ENCODE results near the gene DNAJC15. TPM values are rescaled to one million over a fixed set of nuclear protein-coding genes. Genes with fewer than 3 reads are reported as not detected.
A peak's percentile ranks its signal among the peaks of the same experiment; 100 is the strongest.

DNAJC15 gene
- total RNA-seq, 1 experiment from 2014 or later: 10.8 TPM

DNA sequence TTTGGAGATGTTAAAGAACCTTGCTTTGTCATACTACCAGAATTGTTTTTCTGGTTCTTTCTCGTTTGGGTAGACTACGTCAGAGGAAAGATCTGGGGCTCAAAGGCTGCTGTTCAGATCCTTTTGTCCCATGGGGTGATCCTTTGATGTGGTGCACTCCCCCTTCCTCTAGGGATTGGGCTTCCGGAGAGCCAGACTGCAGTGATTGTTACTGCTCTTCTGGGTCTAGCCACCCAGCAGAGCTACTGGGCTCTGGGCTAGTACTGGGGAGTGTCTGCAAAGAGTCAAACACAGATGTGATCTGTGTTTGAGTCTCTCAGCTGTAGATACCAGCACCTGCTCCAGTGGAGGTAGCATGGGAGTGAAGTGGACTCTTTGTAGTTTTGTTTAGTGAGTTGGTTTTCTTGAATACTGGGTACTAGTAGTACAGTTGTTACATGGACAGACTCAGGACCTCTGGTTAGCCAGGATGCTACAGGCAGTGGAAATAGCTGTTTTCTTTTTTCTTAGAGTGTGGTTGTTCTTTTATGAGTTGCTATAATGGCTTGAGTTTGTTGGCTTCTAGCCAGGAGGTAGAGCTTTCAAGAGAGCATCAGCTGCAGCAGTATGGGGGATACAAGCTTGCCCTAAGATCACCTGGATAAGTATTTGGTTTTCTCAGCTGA is 34.4 kb downstream of the DNAJC15 start:
- no TSS peak for BruUV-seq (replicated peaks)
- Histone ChIP-seq H3K4me1 (ENCODE audit: control insufficient read depth in 1 of 2, insufficient read depth in 2 of 2, low read length in 2 of 2) (peaks cover 39 to 70% of the 10 kb centered on the region in 2 experiments), H3K79me2 (ENCODE audit: insufficient read depth, low read length) (peaks cover 15% of the 10 kb centered on the region), H3K27ac (ENCODE audit: low read depth, low read length) (peak overlapping the region; percentile 73), H3K36me3 (ENCODE audit: control insufficient read depth in 1 of 2, insufficient read depth in 2 of 2, low read length in 2 of 2) (no peaks in the 10 kb centered on the region), H2AFZ (ENCODE audit: low read depth, low read length, poor library complexity, severe bottlenecking) (no peak overlapping the region), H3K9me3 (ENCODE audit: control insufficient read depth in 1 of 2, insufficient read depth in 1 of 2, low read depth in 1 of 2, low read length in 2 of 2) (no peaks in the 10 kb centered on the region), H3K9me2 (ENCODE audit: insufficient read depth) (no peaks in the 10 kb centered on the region), H3K4me3 (replicated peaks in 1 of 2; ENCODE audit: low read depth in 1 of 2, low read length in 2 of 2) (peak overlapping the region; percentile 8 to 25), H4K20me1 (ENCODE audit: insufficient read depth) (no peaks in the 10 kb centered on the region), H3K27me3 (ENCODE audit: insufficient read depth, low read length) (no peaks in the 10 kb centered on the region), H3K4me2 (ENCODE audit: low read length) (peak overlapping the region; percentile 58), H3K9ac (ENCODE audit: low read length) (peak overlapping the region; percentile 31; the same call in 1 of the 2 replicates)
- ATAC-seq: peak; percentile 71
- ChIA-PET RAD21 (ENCODE audit: low non-redundant PET in 1 of 2, low total read pairs in 2 of 2, uncharacterized antibody in 2 of 2, unreplicated experiment in 2 of 2) (no interaction called here), CTCF (no interaction called here), POLR2A (interaction anchor here (1.6 kb wide), 1 partner anchor 35 kb away, joined by 5 read pairs; the partner anchor contains the start of gene DNAJC15)
- DNase-seq (ENCODE audit: low read depth, low spot score): peak; percentile 68
- intact Hi-C loops (cut with micrococcal nuclease): no loop called here
- TF ChIP-seq CEBPB (IDR thresholded peaks at IDR 0.05; ENCODE audit: low read depth): no peak
- TF ChIP-seq, protein P1, sequence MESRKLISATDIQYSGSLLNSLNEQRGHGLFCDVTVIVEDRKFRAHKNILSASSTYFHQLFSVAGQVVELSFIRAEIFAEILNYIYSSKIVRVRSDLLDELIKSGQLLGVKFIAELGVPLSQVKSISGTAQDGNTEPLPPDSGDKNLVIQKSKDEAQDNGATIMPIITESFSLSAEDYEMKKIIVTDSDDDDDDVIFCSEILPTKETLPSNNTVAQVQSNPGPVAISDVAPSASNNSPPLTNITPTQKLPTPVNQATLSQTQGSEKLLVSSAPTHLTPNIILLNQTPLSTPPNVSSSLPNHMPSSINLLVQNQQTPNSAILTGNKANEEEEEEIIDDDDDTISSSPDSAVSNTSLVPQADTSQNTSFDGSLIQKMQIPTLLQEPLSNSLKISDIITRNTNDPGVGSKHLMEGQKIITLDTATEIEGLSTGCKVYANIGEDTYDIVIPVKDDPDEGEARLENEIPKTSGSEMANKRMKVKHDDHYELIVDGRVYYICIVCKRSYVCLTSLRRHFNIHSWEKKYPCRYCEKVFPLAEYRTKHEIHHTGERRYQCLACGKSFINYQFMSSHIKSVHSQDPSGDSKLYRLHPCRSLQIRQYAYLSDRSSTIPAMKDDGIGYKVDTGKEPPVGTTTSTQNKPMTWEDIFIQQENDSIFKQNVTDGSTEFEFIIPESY (IDR thresholded peaks at IDR 0.05; ENCODE audit: extremely low read depth, insufficient replicate concordance, low read length): no peak
- TF ChIP-seq TCF7L2 (IDR thresholded peaks at IDR 0.05; ENCODE audit: borderline replicate concordance, extremely low read depth, insufficient read depth, insufficient read length): peak; percentile 93
- TF ChIP-seq CBX3 (IDR thresholded peaks at IDR 0.05; ENCODE audit: low read depth): no peak
- TF ChIP-seq FOSL1 (IDR thresholded peaks at IDR 0.05; ENCODE audit: low read depth): no peak
- no peak for TF ChIP-seq YY1 (IDR thresholded peaks at IDR 0.05; ENCODE audit: extremely low read depth, insufficient replicate concordance, low read depth, low read length)
- TF ChIP-seq, protein P2, sequence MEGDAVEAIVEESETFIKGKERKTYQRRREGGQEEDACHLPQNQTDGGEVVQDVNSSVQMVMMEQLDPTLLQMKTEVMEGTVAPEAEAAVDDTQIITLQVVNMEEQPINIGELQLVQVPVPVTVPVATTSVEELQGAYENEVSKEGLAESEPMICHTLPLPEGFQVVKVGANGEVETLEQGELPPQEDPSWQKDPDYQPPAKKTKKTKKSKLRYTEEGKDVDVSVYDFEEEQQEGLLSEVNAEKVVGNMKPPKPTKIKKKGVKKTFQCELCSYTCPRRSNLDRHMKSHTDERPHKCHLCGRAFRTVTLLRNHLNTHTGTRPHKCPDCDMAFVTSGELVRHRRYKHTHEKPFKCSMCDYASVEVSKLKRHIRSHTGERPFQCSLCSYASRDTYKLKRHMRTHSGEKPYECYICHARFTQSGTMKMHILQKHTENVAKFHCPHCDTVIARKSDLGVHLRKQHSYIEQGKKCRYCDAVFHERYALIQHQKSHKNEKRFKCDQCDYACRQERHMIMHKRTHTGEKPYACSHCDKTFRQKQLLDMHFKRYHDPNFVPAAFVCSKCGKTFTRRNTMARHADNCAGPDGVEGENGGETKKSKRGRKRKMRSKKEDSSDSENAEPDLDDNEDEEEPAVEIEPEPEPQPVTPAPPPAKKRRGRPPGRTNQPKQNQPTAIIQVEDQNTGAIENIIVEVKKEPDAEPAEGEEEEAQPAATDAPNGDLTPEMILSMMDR (IDR thresholded peaks at IDR 0.05 in 2 of 3, conservative IDR thresholded peaks at IDR 0.05 in 1 of 3; ENCODE audit: borderline replicate concordance in 1 of 3, insufficient read depth in 1 of 3, low read depth in 2 of 3, low read length in 2 of 3): no peak
- no peak for TF ChIP-seq RAD21 (IDR thresholded peaks at IDR 0.05; ENCODE audit: low read depth)
- no peak for TF ChIP-seq EZH2 (IDR thresholded peaks at IDR 0.05)
- TF ChIP-seq EZH2phosphoT487 (IDR thresholded peaks at IDR 0.05; ENCODE audit: borderline replicate concordance): no peak
- TF ChIP-seq SIN3A (IDR thresholded peaks at IDR 0.05; ENCODE audit: low read depth): no peak
- TF ChIP-seq SRF (IDR thresholded peaks at IDR 0.05; ENCODE audit: low read depth): no peak
- TF ChIP-seq ZNF274 (IDR thresholded peaks at IDR 0.05; ENCODE audit: low read depth, low read length): no peak
- no peak for TF ChIP-seq POLR2A (IDR thresholded peaks at IDR 0.05; ENCODE audit: borderline replicate concordance, extremely low read depth, insufficient read depth, insufficient read length)
- TF ChIP-seq ELF1 (IDR thresholded peaks at IDR 0.05; ENCODE audit: borderline replicate concordance, low read depth): no peak
- TF ChIP-seq JUND (IDR thresholded peaks at IDR 0.05): peak; percentile 18
- no peak for TF ChIP-seq EGR1 (IDR thresholded peaks at IDR 0.05; ENCODE audit: low read depth)
- TF ChIP-seq, protein P3, sequence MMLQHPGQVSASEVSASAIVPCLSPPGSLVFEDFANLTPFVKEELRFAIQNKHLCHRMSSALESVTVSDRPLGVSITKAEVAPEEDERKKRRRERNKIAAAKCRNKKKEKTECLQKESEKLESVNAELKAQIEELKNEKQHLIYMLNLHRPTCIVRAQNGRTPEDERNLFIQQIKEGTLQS (IDR thresholded peaks at IDR 0.05): no peak
- TF ChIP-seq SP1 (IDR thresholded peaks at IDR 0.05; ENCODE audit: low read depth): peak; percentile 56
- TF ChIP-seq, protein P4, sequence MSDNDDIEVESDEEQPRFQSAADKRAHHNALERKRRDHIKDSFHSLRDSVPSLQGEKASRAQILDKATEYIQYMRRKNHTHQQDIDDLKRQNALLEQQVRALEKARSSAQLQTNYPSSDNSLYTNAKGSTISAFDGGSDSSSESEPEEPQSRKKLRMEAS (IDR thresholded peaks at IDR 0.05): no peak
- no peak for TF ChIP-seq ZFX (IDR thresholded peaks at IDR 0.05)
- TF ChIP-seq POLR2AphosphoS5 (IDR thresholded peaks at IDR 0.05; ENCODE audit: low read depth, low read length): no peak

Data from HCT116 (cell line).